LNCAP (cell line): ENCODE data around the gene PEX5.

Experiments used
- TF ChIP-seq, protein P1 (sequence below): fragments of 450-650 bp; IDR thresholded peaks from 2 replicates; pipeline ENCODE4 v1.5.1; 2017; ENCODE audit warnings: mild to moderate bottlenecking

Gene PEX5

GRCh38 chr12:7189398-7190267, at the start of gene PEX5:
TSS of gene PEX5 (plus strand) at chr12:7189686. CDS start at chr12:7190378, 692 bp downstream.
- TF ChIP-seq, protein P1, sequence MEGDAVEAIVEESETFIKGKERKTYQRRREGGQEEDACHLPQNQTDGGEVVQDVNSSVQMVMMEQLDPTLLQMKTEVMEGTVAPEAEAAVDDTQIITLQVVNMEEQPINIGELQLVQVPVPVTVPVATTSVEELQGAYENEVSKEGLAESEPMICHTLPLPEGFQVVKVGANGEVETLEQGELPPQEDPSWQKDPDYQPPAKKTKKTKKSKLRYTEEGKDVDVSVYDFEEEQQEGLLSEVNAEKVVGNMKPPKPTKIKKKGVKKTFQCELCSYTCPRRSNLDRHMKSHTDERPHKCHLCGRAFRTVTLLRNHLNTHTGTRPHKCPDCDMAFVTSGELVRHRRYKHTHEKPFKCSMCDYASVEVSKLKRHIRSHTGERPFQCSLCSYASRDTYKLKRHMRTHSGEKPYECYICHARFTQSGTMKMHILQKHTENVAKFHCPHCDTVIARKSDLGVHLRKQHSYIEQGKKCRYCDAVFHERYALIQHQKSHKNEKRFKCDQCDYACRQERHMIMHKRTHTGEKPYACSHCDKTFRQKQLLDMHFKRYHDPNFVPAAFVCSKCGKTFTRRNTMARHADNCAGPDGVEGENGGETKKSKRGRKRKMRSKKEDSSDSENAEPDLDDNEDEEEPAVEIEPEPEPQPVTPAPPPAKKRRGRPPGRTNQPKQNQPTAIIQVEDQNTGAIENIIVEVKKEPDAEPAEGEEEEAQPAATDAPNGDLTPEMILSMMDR = no peak

- TF ChIP-seq, protein P1 = no peak
Measured at GRCh38 chr12:7141351-7142005, 48.0 kb upstream of the PEX5 start.

DNA sequence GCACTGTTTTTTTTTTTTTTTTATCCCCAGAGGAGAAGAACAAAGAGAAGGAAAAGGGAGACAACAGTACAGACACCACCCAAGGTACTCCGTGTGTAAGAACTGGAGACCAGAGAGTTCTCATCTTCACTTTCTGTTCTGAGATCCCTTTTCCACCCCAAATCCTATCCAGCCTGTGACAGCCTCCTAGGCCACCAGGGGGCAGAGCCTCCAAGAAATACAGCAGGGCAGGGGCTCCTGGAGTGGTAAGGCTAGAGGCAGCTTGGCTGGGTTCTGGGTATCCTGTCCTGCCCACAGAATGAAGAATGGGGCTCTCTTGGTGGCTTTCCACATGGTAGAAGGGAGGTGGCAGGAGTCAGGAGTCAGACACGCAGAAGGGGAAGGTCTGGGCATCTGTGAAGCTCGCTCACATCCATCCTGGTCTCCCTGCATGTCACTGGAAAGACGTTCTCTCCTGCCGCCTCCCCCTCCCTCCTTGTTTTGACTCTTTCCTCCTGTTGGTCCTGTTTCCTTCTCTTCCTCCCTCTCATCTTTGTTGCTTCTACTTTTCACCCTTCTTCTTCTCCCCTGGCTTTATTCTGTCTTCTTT, 47.3 kb upstream of the PEX5 start:
- TF ChIP-seq, protein P1 = peak; percentile 79

- TF ChIP-seq, protein P1 = no peak
Measured at GRCh38 chr12:7142809-7143465, 46.5 kb upstream of the PEX5 start.

DNA sequence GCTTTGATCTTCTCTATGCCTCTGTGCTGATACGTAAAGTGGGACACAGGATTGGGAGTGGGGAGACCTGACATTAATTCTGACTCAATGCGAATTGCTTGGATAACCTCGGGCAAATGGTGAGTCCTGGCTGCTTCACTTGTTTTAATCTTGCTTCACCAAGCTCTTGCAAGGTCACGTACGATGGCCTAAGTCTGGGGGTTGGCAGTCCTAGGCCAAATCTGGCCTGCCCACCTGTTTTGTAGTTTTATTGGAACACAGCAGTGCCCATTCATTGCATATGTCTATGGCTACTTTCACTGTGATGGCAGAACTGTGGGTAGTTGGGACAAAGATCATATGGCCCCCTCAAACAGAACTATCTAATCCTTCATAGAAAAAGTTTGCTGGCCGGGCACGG, 45.9 kb upstream of the PEX5 start:
- TF ChIP-seq, protein P1 = no peak

DNA sequence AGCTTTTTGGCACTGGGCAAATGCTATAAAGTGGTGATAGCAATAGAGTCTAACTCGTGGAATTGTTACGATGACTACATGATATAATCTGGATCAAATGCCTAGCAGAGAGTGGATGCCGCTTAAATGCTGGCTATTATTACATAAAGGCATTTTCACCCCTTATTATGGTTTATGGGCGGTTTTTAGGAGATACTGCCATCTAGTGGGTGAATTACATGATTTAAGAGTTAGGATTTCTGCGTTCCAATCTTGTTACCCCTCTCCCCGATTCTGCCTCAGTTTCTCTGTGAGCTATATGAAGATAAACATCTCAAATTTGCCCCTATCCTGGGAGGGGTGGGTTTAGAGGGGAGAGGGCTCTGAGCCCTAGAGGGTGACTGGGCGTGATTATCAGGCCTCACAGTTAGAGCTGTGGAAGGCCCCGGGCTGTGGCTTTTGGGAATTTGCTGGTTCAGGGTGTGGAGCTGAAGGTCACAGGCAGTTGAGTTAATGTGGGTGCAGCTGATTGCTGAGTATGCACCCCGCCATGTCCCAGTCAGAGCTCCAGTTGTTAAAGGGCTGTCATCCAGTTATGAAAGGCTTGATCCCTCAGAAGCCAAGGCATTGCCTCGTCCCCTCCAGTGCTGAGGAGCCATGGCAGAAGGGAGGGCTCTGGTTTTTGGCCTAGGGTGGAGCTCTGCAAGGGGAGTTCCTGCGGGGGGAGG, 44.9 kb upstream of the PEX5 start:
- TF ChIP-seq, protein P1 = peak; percentile 67

DNA sequence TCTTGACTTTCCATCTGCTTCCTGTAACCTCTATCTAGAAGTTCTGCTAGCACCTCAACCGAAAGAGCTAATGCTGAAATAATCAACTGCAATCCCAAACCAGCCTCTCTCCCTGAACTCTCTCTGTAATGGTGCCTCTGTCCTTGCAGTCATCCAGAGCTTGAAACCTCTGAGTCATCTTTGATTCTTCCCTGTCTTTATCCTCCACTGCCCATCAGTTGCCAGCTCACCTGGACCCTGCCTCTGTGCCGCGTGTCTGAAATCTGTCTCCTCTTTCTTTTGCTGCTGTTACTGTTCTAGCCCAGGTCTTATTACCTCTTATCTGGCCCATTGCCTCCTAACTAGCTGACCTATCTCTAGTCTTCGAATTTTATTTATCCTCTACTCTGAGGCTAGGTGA, 43.8 kb upstream of the PEX5 start:
- TF ChIP-seq, protein P1 = no peak
